HG03196 (cell line): ENCODE data around the gene SYCE1L.
"Not testable (repeated sequence)": the region's sequence is repeated elsewhere in the genome, so short reads cannot be mapped to it uniquely, and the experiment has no call there.

ENCODE experiments used
- ATAC-seq: cut with Tn5 transposase; IDR thresholded peaks from one replicate; pipeline ENCODE4 v1.9.1; 2021; ENCODE audit not compliant: unreplicated experiment

Gene SYCE1L, protein sequence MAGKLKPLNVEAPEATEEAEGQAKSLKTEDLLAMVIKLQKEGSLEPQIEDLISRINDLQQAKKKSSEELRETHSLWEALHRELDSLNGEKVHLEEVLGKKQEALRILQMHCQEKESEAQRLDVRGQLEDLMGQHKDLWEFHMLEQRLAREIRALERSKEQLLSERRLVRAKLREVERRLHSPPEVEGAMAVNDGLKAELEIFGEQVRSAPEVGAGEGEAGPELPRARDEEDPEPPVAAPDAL

DNA sequence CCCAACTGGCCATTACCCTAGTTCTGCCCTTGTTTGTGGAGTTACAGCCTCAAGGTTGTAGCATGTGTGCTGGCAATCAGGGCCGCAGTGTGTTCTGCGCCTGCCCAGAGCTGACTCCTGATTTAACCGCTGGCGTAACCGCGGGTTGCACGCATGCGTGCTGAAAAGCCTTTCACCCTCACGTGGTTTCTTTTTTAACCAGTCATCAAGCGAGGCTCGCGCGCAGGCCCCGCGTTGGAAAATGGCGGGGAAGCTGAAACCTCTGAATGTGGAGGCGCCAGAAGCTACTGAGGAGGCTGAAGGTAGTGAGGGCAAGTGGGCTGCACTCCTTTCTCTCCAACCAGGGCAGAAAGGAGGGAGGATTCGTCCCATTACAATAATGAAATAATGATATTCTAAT, at the start of gene SYCE1L:
SYCE1L (plus strand) TSS at position 198 of the 400 bp plus-strand sequence; CDS start at position 242, 44 bp downstream.
- no peak for ATAC-seq

DNA sequence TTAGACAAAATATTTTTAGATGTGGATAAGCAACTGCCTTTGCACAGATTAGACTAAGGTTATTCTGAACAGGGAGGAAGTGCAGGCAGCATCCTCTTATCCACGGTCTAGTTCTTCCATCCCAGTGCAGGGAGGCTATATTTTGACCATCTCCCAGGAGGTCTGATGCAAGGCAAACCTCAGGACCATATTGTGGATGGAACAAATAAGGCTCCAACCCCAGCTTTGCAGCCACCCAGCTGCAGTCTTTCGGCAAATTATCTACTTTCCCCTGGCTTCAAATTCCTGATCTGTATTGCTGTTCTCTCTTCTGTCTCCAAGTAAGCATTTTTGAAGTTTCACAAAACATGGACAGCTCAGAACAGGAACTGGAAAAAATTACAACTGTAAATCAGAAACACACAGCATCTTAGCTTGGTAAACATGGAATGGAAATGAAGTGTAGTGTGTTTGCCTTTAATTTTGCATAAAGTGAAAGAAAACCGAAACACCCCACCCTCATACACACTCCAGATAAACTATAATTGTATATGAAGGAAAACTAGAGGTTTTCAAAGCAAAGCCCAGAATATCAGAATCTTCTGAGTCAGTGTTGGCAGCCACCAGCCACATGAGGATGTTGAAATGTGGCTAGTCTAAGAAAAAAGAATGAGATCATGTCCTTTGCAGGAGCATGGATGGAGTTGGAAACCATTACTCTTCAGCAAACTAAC, 41.7 kb upstream of the SYCE1L start:
- ATAC-seq: no peak

DNA sequence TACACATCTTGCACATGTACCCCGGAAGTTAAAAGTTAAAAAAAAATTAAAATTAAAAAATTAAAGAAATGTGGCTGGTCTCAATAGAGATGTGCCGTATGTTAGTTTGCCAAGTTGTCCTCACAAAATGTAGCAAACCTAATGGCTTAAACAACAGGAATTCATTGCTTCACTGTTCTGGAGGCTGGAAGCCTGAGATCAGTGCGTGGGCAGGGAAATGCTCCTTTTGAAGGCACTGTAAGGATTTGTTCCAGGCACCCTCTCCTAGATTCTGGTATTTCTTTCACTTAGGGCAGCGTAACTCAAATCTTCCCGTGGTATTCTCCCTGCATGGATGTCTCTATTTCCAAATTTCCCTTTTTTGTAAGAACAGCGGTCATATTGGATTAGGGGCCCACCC, 40.9 kb upstream of the SYCE1L start:
- no peak for ATAC-seq

DNA sequence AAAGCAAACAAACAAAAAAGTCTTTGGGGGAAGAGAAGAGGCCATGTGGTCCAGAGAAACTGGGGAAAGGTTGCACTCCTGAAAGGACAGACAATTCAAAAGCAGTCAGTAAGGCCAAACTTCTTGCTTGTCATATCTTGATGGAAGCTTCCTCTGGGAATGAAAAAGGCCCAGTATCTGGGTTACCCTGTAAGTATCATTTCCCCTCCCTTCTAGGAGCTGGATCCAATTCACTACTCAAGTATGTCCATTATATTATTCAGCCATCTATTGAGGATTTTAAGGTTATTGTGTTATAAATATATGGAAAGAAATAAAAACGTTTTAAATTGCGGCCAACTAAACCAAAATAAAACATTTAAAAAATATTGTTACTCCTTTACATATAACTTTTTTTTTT, 34.2 kb upstream of the SYCE1L start:
- no peak for ATAC-seq

DNA sequence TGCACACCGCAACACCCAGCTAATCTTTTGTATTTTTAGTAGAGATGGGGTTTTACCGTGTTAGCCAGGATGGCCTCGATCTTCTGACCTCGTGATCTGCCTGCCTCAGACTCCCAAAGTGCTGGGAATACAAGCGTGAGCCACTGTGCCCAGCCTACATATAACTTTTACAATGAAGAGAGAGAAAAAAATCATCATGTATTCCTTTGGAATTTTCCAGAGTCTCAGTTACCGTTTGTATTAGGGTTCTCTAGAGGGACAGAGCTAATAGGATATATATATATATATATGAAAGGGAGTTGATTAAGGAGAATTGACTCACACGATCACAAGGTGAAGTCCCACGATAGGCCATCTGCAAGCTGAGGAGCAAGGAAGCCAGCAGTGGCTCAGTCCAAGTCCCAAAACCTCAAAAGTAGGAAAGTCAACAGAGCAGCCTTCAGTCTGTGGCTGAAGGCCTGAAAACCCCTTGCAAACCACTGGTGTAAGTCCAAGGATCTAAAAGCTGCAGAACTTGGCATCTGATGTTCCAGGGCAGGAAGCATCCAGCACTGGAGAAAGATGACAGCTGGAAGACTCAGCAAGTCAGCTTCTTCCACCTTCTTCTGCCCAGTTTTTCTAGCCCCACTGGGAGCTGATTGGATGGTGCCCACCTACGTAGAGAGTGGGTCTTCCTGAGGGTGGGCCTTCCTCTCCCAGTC, 33.5 kb upstream of the SYCE1L start:
- ATAC-seq: not testable (repeated sequence)

DNA sequence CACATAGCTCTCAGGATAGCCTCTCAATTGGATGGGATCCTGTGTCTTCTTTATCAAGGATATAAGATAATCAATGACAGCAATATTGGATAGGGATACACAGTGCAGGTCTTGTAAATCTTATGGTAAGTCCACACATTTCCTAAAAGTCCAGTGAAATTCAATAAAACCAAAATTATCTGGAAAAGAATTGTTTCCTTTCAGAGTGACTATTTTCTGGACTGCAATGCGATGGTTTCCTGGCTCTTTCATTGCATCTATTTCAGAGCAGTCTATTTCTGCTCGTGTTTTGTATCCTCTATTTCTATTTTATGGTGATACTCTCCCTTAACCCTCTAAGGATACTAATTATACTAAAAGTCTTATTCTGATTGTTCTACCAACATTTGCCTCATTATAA, 32.5 kb upstream of the SYCE1L start:
- ATAC-seq: no peak

DNA sequence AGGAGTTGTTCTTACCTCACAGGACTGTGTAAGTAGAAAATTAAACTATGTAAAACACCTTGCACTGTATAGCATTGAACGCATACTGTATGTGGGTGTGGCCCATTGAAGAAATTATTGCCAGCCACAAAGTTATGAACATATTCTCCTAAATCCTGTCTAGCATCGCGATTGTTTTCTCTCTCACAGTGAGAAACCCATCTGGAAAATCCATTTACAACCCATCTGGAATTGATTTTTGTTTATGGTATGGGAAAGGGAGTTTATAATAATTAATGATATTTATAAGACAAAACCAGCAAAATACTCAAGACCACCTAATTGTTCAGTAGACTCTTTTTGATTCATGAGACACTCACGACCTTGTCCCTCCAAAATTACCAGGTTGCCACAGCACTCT, 30.3 kb upstream of the SYCE1L start:
- ATAC-seq: no peak

DNA sequence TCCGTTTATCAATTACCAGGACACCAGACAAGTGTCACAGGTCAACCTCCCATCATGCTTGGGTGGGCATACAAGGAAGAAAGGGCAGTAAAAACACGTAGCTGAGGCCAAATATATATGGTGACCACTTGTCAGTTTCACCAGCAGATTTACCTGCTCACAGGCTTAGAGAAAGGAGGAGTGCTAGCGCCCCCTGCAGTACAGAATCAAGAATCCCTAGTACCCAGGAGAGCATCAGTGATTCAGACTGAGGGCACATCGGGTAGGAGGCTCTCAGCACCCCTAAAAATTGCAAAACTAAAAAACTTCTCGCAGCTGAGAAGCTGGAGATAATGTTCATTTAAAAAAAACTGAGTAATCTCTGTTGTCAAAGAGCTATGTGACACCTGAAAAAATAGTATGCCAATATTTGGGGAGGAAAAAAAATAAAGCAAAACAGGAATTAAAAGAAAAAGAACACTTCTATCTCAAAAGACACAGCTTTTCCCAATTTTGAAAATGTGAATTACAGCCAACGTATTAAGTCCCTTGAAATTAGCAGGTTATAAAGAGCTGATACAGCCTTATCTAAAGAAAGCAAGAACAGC, 29.5 kb upstream of the SYCE1L start:
- no peak for ATAC-seq

DNA sequence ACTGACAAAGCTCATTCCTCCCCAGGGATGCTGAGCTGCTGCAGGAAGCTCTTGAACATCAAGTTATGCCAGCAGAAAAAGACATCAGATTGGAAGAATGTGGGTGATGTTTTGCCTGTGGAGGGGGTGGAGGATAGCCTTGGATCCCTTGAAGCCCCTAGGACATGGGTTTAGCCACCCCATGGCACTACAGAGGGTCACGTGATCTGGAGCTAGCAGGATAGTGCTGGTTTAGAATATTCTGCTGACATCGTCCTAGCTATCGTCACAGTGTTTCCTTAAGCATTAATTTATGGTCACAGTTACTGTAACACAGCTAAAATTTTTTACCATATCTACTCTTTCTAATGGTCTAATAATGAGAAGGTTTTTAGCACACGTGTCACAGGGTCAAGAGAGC, 28.4 kb upstream of the SYCE1L start:
- no peak for ATAC-seq

DNA sequence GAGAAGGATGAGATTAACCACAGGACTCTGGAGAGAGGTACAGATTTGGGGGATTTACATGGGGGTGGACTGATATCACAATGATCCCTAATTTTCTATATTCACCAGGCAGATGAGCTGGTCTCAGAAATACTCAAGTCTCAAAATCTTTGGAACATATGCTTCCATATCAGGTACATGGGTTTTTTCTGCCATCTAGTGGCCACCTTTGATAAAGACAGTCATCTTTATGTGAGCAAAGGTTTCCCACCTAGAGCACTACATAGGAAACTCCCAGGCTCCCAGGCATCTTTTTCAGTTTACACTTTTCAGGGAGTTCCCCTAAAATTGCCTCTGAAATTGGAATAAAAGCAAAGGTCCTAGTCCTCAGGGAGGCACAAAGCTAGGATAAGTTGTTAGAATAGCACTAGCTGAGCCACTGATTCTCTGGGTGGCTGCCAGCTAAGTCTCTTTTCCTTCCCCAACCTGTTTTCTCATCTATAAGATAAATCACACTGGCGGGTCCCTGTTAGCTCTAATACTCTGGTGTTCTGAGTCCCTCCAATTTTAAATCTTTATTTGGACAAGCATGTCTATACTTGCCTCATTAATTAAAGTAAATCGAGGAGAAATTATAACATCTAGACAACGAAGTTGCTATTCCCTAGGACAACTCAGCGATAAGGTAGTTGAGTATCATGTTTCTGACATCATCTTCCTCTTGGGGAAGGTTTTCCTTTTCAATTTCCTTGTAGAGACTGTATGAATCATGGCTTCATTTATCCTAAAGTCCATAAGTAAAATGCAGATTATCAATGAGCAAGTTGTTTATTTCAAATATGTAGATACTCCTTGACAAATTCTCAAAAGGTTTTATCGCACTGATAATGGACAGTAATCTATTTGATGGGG, 27.2 kb upstream of the SYCE1L start:
- ATAC-seq: peak; percentile 81

DNA sequence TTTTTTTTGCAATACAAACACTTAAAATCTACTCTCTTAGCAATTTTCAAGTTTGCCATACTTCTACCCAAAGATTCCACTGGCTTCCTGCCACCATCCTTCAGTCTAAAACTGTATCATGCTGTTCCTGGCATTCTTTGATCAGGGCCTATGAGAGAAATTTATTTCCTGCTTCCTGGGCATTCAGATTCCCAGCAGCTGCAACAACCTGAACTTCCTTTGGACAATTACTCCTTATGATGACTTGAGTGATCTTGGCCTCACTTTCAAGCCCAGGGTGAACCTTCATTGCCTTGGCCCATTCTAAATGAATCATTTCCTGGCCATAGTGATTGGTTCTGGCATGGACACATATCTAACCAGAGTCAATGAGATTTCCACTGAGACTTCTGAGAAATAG, 26.3 kb upstream of the SYCE1L start:
- no peak for ATAC-seq

DNA sequence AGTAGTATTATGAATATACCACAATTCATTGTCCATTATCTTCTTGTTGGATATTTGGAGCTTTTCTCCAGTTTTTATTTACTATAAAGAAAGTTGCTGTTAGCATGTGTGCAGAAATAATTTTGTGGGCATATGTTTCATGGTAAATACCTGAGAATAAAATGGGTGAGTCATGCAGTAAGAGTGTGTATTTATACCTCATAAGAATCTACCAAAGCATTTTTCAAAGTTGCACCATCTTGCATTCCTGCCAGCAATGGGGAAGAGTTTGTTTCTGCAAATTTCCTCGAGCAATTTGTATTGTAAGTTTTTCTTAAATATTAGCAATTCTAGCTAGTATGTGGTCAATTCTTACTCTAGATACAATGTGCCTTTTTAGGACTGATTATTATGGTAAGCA, 16.1 kb upstream of the SYCE1L start:
- ATAC-seq: no peak

DNA sequence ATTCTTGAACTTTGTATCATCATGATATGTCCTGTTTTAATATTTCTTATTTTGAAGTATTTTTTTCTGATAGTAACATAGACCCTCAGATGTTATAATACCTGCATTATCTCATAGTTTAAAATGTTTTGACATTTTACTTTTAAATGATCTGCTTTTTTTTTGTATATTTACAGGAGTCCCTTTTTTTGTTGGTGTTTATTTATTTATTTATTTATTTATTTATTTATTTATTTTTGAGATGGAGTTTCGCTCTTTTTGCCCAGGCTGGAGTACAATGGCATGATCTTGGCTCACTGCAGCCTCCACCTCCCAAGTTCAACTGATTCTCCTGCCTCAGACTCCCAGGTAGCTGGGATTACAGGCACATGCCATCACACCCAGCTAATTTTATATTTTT, 12.9 kb upstream of the SYCE1L start:
- ATAC-seq: not testable (repeated sequence)

DNA sequence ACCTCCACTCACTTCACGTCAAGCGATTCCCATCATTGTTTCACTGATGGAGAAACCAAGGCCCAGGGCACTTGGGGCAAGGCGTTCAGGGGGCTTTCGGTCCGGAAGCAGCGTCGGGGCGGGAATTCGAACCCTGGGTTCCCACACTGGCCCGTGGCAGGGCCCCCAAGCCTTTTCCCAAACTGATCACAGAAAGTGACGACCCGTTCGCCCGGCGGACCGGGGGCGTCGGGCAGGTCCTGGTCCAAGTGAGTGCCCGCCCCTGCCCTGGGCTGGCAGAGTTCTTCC, 9.1 kb upstream of the SYCE1L start:
- ATAC-seq: no peak

DNA sequence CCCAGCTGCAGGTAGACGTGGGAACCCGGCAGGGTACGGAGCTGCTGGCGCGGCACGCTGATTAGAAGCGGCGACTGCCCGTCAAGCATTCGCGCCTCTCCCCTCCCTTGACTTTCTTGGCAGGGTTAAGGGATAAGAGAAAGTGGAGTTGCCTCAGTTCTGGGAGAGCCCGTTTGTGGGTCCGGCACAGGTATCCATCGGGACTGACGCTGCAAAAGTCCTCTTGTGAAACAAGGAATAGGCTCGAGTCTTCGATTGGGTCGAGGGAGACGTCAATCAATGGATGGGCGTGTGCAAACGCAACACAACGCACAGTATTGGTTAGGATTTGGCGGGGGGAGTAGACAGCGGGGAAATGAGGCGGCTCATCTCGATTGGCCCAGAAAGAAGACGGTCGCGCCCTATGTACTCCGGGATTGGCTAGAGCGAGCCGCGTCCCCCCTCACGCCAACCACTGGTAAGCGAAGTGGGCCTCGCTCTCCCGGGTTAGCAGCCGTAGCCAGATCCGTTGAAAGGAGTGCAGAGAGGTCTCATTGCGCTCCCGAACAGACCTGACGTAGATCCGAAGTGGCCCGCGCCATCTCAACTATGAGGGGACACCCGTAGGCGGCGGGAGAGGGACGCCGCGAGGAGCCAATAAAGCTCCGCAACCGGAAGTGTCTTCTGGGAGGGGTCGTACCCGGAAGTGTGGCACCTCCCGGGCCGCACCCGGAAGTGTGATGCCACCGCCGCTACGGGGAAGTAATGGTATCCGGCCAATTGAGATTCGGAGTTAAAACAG, 8.5 kb upstream of the SYCE1L start, which contains the start of gene MON1B:
MON1B (plus strand) TSS at position 713 of the 781 bp plus-strand sequence. CDS start 296 bp downstream, outside the sequence.
- ATAC-seq: peak; percentile 98

DNA sequence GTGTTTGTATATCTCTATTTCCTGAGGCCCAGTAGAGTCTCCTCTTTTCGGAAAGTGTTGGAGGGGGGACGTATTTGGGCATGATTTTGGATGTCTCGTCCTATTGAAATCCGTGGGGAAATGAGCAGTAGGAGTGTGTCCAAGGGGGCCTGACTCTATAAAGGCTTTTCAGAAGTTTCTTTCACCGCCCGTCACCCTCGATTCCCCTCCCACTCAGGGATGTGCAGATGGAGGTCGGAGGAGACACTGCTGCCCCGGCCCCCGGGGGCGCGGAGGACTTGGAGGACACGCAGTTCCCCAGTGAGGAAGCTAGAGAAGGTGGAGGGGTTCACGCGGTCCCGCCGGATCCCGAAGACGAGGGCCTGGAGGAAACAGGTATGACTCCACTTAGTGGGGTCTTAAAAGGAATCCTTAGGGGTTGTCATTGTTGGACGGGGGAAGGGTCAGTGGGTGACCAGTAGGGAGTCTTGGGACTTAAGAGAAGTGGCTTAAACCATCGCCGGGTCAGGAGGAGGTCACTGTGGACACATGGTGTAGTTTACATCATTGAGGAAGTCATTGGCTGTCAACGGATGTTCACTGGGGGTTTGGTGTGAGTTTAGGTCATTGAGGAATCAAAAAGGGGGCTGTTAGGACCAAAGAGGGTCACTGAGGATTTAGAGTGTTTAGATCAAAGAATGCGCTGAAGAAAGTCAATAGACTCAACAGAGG, 7.8 kb upstream of the SYCE1L start:
- no peak for ATAC-seq

DNA sequence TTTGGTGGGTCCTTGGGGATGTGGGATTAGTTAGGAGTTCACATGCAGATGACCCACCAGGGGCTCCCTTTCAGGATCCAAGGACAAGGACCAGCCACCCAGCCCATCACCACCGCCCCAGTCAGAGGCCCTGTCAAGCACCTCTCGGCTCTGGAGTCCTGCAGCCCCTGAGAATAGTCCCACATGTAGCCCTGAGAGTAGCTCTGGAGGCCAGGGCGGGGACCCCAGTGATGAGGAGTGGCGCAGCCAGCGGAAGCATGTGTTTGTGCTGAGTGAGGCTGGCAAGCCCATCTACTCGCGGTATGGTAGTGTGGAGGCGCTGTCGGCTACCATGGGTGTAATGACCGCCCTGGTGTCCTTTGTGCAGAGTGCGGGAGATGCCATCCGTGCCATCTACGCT, 5.8 kb upstream of the SYCE1L start:
- ATAC-seq: no peak

DNA sequence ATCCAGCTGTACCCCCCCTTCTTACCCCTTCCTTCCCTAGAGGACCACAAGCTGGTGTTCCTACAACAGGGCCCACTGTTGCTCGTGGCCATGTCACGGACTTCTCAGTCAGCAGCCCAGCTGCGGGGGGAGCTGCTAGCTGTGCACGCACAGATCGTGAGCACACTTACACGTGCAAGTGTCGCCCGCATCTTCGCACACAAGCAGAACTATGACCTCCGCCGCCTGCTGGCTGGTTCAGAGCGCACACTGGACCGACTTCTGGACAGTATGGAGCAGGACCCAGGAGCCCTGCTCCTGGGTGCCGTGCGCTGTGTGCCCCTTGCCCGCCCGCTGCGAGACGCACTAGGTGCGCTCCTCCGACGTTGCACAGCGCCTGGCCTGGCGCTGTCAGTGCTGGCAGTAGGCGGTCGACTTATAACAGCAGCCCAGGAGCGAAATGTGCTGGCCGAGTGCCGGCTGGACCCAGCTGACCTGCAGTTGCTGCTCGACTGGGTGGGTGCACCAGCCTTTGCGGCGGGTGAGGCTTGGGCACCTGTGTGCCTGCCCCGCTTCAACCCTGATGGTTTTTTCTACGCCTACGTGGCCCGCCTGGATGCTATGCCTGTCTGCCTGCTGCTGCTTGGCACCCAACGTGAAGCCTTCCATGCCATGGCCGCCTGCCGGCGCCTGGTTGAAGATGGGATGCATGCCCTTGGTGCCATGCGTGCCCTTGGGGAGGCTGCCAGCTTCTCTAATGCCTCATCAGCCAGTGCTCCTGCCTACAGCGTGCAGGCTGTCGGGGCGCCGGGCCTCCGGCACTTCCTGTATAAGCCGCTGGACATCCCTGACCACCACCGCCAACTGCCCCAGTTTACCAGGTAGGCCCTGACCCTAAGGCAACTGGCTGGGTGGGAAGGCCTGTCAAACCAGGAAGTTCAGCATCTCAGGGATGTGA, 4.6 kb upstream of the SYCE1L start:
- ATAC-seq: no peak
